Glutamatergic neuron (in vitro differentiated cells): Measurements from ENCODE around the gene PLBD2. TPM values are rescaled to one million over a fixed set of nuclear protein-coding genes. Genes with fewer than 3 reads are reported as not detected.

ENCODE experiments used
- DNase-seq: peaks from one replicate; pipeline ENCODE4 v3.0.0; 2022
- H3K27ac Mint-ChIP-seq: one replicate; pipeline ENCODE4 v1.8.0; 2020; ENCODE audit warnings: mild to moderate bottlenecking, mixed read lengths, inconsistent platforms; ENCODE audit not compliant: unreplicated experiment
- H3K27me3 Mint-ChIP-seq: one replicate; pipeline ENCODE4 v1.8.0; 2020; ENCODE audit warnings: mild to moderate bottlenecking, moderate library complexity, mixed read lengths, inconsistent platforms; ENCODE audit not compliant: unreplicated experiment
- H3K36me3 Mint-ChIP-seq: one replicate; pipeline ENCODE4 v1.8.0; 2020; ENCODE audit warnings: mild to moderate bottlenecking, mixed read lengths, inconsistent platforms; ENCODE audit not compliant: unreplicated experiment
- H3K4me1 Mint-ChIP-seq: one replicate; pipeline ENCODE4 v1.8.0; 2020; ENCODE audit warnings: mild to moderate bottlenecking, low read depth, mixed read lengths, inconsistent platforms; ENCODE audit not compliant: unreplicated experiment
- H3K4me3 Mint-ChIP-seq: one replicate; pipeline ENCODE4 v1.8.0; 2020; ENCODE audit warnings: mild to moderate bottlenecking, mixed read lengths, inconsistent platforms; ENCODE audit not compliant: unreplicated experiment
- H3K9me3 Mint-ChIP-seq: one replicate; pipeline ENCODE4 v1.8.0; 2020; ENCODE audit warnings: mild to moderate bottlenecking, moderate library complexity, mixed read lengths, inconsistent platforms; ENCODE audit not compliant: unreplicated experiment
- CTCF ChIP-seq: fragments of 200-600 bp; sonication (generic); IDR thresholded peaks from one replicate; pipeline ENCODE4 v1.5.0; 2021; ENCODE audit not compliant: partially characterized antibody, unreplicated experiment
- total RNA-seq: library from RNA; stranded (reverse); fragmentation: NEBNext Ultra II Directional; extraction: Animal tissue kit (Norgen Biotek cat#: 25700); gene quantifications from one replicate; pipeline ENCODE4 v1.2.1, GENCODE V29; 2021; ENCODE audit not compliant: unreplicated experiment

The PLBD2 gene
- total RNA-seq, 1 donor from 2014 or later: 85.7 TPM

GRCh38 chr12:113436586-113436985 is 78.2 kb downstream of the PLBD2 start:
- H3K27ac Mint-ChIP-seq: no peak overlapping the region
- no peaks in the 10 kb centered on the region for H3K27me3 Mint-ChIP-seq
- no peak overlapping the region for H3K4me3 Mint-ChIP-seq
- H3K4me1 Mint-ChIP-seq: no peaks in the 10 kb centered on the region
- no peak for DNase-seq
- peaks cover 1% of the 10 kb centered on the region for H3K9me3 Mint-ChIP-seq
- no peaks in the 10 kb centered on the region for H3K36me3 Mint-ChIP-seq
- TF ChIP-seq CTCF: no peak

GRCh38 chr12:113436993-113437728 is 78.8 kb downstream of the PLBD2 start:
- H3K9me3 Mint-ChIP-seq: peaks cover 1% of the 10 kb centered on the region
- no peaks in the 10 kb centered on the region for H3K27me3 Mint-ChIP-seq
- no peaks in the 10 kb centered on the region for H3K36me3 Mint-ChIP-seq
- no peak overlapping the region for H3K4me3 Mint-ChIP-seq
- TF ChIP-seq CTCF: no peak
- DNase-seq: no peak
- H3K4me1 Mint-ChIP-seq: no peaks in the 10 kb centered on the region
- H3K27ac Mint-ChIP-seq: no peak overlapping the region

GRCh38 chr12:113437729-113438100 is 79.3 kb downstream of the PLBD2 start:
- DNase-seq: no peak
- TF ChIP-seq CTCF: no peak
- H3K27ac Mint-ChIP-seq: no peak overlapping the region
- H3K36me3 Mint-ChIP-seq: no peaks in the 10 kb centered on the region
- H3K27me3 Mint-ChIP-seq: no peaks in the 10 kb centered on the region
- H3K9me3 Mint-ChIP-seq: no peaks in the 10 kb centered on the region
- no peaks in the 10 kb centered on the region for H3K4me1 Mint-ChIP-seq
- H3K4me3 Mint-ChIP-seq: no peak overlapping the region

GRCh38 chr12:113438523-113439300 is 80.3 kb downstream of the PLBD2 start:
- H3K36me3 Mint-ChIP-seq: no peaks in the 10 kb centered on the region
- H3K4me1 Mint-ChIP-seq: no peaks in the 10 kb centered on the region
- no peak for DNase-seq
- no peaks in the 10 kb centered on the region for H3K9me3 Mint-ChIP-seq
- H3K4me3 Mint-ChIP-seq: no peak overlapping the region
- H3K27ac Mint-ChIP-seq: no peak overlapping the region
- H3K27me3 Mint-ChIP-seq: no peaks in the 10 kb centered on the region
- no peak for TF ChIP-seq CTCF

- DNase-seq: no peak
- Mint-ChIP-seq H3K4me3 (no peak overlapping the region), H3K36me3 (no peaks in the 10 kb centered on the region), H3K9me3 (no peaks in the 10 kb centered on the region), H3K4me1 (no peaks in the 10 kb centered on the region), H3K27me3 (no peaks in the 10 kb centered on the region), H3K27ac (no peak overlapping the region)
- TF ChIP-seq CTCF: no peak
Observed at GRCh38 chr12:113439301-113439597, 80.9 kb downstream of the PLBD2 start.
